HEK293 (cell line): Measurements from ENCODE around the gene CLASRP.

ENCODE experiments used
- CTCF ChIA-PET: fragments of 350-600 bp; formaldehyde crosslinking; extraction: SDS; loops from one replicate; lab custom pipeline; 2021; ENCODE audit warnings: antibody characterized with exemption; lab: Yijun Ruan, JAX
- POLR2A ChIA-PET: fragments of 300-600 bp; formaldehyde crosslinking; extraction: SDS; loops from one replicate; lab custom pipeline; 2020; ENCODE audit warnings: antibody characterized with exemption, inconsistent platforms; lab: Yijun Ruan, JAX
- H3K27ac ChIP-seq: fragments of 200-500 bp; sonication (Bioruptor generic); 2 replicates; pipeline ENCODE4 v1.5.1; 2014; ENCODE audit warnings: low read depth, low read length, control low read depth, inconsistent platforms; ENCODE audit errors: extremely low read depth
- H3K36me3 ChIP-seq, 2 experiments: fragments of 200-500 bp in 1 of 2; sonication (Bioruptor generic) in 1 of 2; 1 replicate in 1 of 2; 2 replicates in 1 of 2; pipeline ENCODE4 v1.5.1; 2014 to 2017; ENCODE audit warnings: inconsistent platforms in 2 of 2, low read length in 2 of 2; ENCODE audit not compliant: control insufficient read depth in 2 of 2, insufficient read depth in 1 of 2
- H3K4me1 ChIP-seq: fragments of 200-500 bp; sonication (Bioruptor generic); 2 replicates; pipeline ENCODE4 v1.5.1; 2014; ENCODE audit warnings: mild to moderate bottlenecking, low read length, inconsistent platforms; ENCODE audit not compliant: control insufficient read depth, insufficient read depth
- H3K4me3 ChIP-seq: 2 replicates; pipeline ENCODE4 v1.5.1; 2011; ENCODE audit warnings: low read depth, mild to moderate bottlenecking, control low read depth, low read length, moderate library complexity
- H3K9me3 ChIP-seq: fragments of 200-500 bp; sonication (Bioruptor generic); 2 replicates; pipeline ENCODE4 v1.5.1; 2014; ENCODE audit warnings: low read depth, low read length, inconsistent platforms; ENCODE audit not compliant: control insufficient read depth, insufficient read depth
- KLF7 ChIP-seq: fragments of 450-650 bp; formaldehyde crosslinking; IDR thresholded peaks from 2 replicates; pipeline ENCODE4 v1.5.1; 2016; ENCODE audit warnings: missing biosample characterization, missing genetic modification characterization, borderline replicate concordance
- KLF9 ChIP-seq: fragments of 450-650 bp; formaldehyde crosslinking; IDR thresholded peaks from 2 replicates; pipeline ENCODE4 v1.5.1; 2016; ENCODE audit warnings: missing biosample characterization, missing genetic modification characterization, low read depth
- SALL2 ChIP-seq: fragments of 450-650 bp; formaldehyde crosslinking; IDR thresholded peaks from 2 replicates; pipeline ENCODE4 v1.5.0; 2017; ENCODE audit warnings: missing biosample characterization, mild to moderate bottlenecking, missing genetic modification characterization, borderline replicate concordance
- SP3 ChIP-seq: fragments of 450-650 bp; formaldehyde crosslinking; IDR thresholded peaks from 2 replicates; pipeline ENCODE4 v1.5.1; 2016; ENCODE audit warnings: missing biosample characterization, missing genetic modification characterization
- YY2 ChIP-seq: fragments of 450-650 bp; formaldehyde crosslinking; IDR thresholded peaks from 2 replicates; pipeline ENCODE4 v1.5.1; 2016; ENCODE audit warnings: missing biosample characterization, missing genetic modification characterization
- ZBTB48 ChIP-seq: fragments of 450-650 bp; formaldehyde crosslinking; IDR thresholded peaks from 2 replicates; pipeline ENCODE4 v1.5.1; 2016; ENCODE audit warnings: missing biosample characterization, missing genetic modification characterization
- ZFP37 ChIP-seq: fragments of 450-650 bp; formaldehyde crosslinking; IDR thresholded peaks from 2 replicates; pipeline ENCODE4 v1.5.1; 2016; ENCODE audit warnings: missing biosample characterization, missing genetic modification characterization
- ZFP41 ChIP-seq: fragments of 450-650 bp; formaldehyde crosslinking; IDR thresholded peaks from 2 replicates; pipeline ENCODE4 v1.5.1; 2016; ENCODE audit warnings: missing biosample characterization, missing genetic modification characterization, borderline replicate concordance
- ZNF132 ChIP-seq: fragments of 450-650 bp; formaldehyde crosslinking; IDR thresholded peaks from 2 replicates; pipeline ENCODE4 v1.5.1; 2017; ENCODE audit warnings: missing biosample characterization, missing genetic modification characterization, borderline replicate concordance
- ZNF140 ChIP-seq: fragments of 450-650 bp; formaldehyde crosslinking; IDR thresholded peaks from 2 replicates; pipeline ENCODE4 v1.5.1; 2016; ENCODE audit warnings: missing biosample characterization, missing genetic modification characterization
- ZNF155 ChIP-seq: fragments of 450-650 bp; formaldehyde crosslinking; IDR thresholded peaks from 2 replicates; pipeline ENCODE4 v1.5.1; 2016; ENCODE audit warnings: missing biosample characterization, missing genetic modification characterization
- ZNF2 ChIP-seq: fragments of 450-650 bp; formaldehyde crosslinking; IDR thresholded peaks from 2 replicates; pipeline ENCODE4 v1.5.1; 2016; ENCODE audit warnings: missing biosample characterization, missing genetic modification characterization
- ZNF292 ChIP-seq: fragments of 450-650 bp; formaldehyde crosslinking; IDR thresholded peaks from 2 replicates; pipeline ENCODE4 v1.5.1; 2016; ENCODE audit warnings: low read depth, missing biosample characterization, missing genetic modification characterization, borderline replicate concordance
- ZNF48 ChIP-seq: fragments of 450-650 bp; formaldehyde crosslinking; IDR thresholded peaks from 2 replicates; pipeline ENCODE4 v1.5.1; 2016; ENCODE audit warnings: missing biosample characterization, missing genetic modification characterization
- ZNF521 ChIP-seq: fragments of 450-650 bp; formaldehyde crosslinking; IDR thresholded peaks from 2 replicates; pipeline ENCODE4 v1.5.1; 2017; ENCODE audit warnings: missing biosample characterization, mild to moderate bottlenecking, missing genetic modification characterization
- ZNF626 ChIP-seq: fragments of 450-650 bp; sonication (Bioruptor Pico); formaldehyde crosslinking; IDR thresholded peaks from 2 replicates; pipeline ENCODE4 v1.5.1; 2018; ENCODE audit warnings: missing biosample characterization, missing genetic modification characterization, inconsistent platforms
- ZNF660 ChIP-seq: fragments of 450-650 bp; IDR thresholded peaks from 2 replicates; pipeline ENCODE4 v1.5.1; 2018; ENCODE audit warnings: missing biosample characterization, mild to moderate bottlenecking, missing genetic modification characterization
- ZNF677 ChIP-seq: fragments of 450-650 bp; IDR thresholded peaks from 2 replicates; pipeline ENCODE4 v1.5.0; 2018; ENCODE audit warnings: missing biosample characterization, mild to moderate bottlenecking, missing genetic modification characterization, moderate library complexity
- ZNF747 ChIP-seq: fragments of 450-650 bp; formaldehyde crosslinking; IDR thresholded peaks from 2 replicates; pipeline ENCODE4 v1.5.1; 2016; ENCODE audit warnings: missing biosample characterization, missing genetic modification characterization
- ZSCAN23 ChIP-seq: fragments of 450-650 bp; formaldehyde crosslinking; IDR thresholded peaks from 2 replicates; pipeline ENCODE4 v1.5.1; 2016; ENCODE audit warnings: missing biosample characterization, missing genetic modification characterization
- TF ChIP-seq, protein P1 (sequence below): fragments of 450-650 bp; IDR thresholded peaks from 2 replicates; pipeline ENCODE4 v1.5.1; 2018; ENCODE audit warnings: missing biosample characterization, missing genetic modification characterization
- TF ChIP-seq, protein P2 (sequence below): fragments of 450-650 bp; formaldehyde crosslinking; conservative IDR thresholded peaks from 2 replicates; pipeline ENCODE4 v1.5.1; 2016; ENCODE audit warnings: low read depth, missing biosample characterization, missing genetic modification characterization
- TF ChIP-seq, protein P3 (sequence below): fragments of 450-650 bp; formaldehyde crosslinking; IDR thresholded peaks from 2 replicates; pipeline ENCODE4 v1.5.1; 2017; ENCODE audit warnings: missing biosample characterization, missing genetic modification characterization

Gene CLASRP

DNA sequence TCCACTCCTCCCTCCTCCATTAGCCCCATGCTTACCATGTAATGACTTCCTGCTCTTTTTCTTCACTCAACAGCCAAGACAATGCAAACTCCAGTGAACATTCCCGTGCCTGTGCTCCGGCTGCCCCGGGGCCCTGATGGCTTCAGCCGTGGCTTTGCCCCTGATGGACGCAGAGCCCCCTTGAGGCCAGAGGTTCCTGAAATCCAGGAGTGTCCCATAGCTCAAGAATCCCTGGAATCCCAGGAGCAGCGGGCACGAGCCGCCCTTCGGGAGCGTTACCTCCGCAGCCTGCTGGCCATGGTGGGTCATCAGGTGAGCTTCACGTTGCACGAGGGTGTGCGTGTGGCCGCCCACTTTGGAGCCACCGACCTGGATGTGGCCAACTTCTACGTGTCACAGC, 51.2 kb downstream of the CLASRP start:
- ChIA-PET POLR2A (interaction anchor here (1.2 to 1.6 kb wide), 3 partner anchors 9 to 13 kb away, joined by 4 to 13 read pairs (median 4); partner anchors contain the start of gene GEMIN7), CTCF (interaction anchor here (0.8 to 2.8 kb wide), 5 partner anchors 9 to 59 kb away, joined by 4 to 13 read pairs (median 4); partner anchors contain the start of gene GEMIN7)
- Histone ChIP-seq H3K4me3 (no peak overlapping the region), H3K36me3 (peaks cover 30 to 40% of the 10 kb centered on the region in 2 experiments; a peak in 2 of 3 replicates), H3K4me1 (peaks cover 20% of the 10 kb centered on the region), H3K27ac (peak overlapping the region; percentile 68), H3K9me3 (no peaks in the 10 kb centered on the region)
- TF ChIP-seq ZNF521 (tag by site-specific recombination), result no peak
- no peak for TF ChIP-seq ZNF2 (tag by site-specific recombination)
- TF ChIP-seq ZNF132 (tag by site-specific recombination), result no peak
- TF ChIP-seq YY2 (tag by site-specific recombination), result no peak
- no peak for TF ChIP-seq ZNF660 (tag by site-specific recombination)
- TF ChIP-seq, protein P1, sequence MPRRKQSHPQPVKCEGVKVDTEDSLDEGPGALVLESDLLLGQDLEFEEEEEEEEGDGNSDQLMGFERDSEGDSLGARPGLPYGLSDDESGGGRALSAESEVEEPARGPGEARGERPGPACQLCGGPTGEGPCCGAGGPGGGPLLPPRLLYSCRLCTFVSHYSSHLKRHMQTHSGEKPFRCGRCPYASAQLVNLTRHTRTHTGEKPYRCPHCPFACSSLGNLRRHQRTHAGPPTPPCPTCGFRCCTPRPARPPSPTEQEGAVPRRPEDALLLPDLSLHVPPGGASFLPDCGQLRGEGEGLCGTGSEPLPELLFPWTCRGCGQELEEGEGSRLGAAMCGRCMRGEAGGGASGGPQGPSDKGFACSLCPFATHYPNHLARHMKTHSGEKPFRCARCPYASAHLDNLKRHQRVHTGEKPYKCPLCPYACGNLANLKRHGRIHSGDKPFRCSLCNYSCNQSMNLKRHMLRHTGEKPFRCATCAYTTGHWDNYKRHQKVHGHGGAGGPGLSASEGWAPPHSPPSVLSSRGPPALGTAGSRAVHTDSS (tag by site-specific recombination), result no peak
- TF ChIP-seq ZNF747 (tag by site-specific recombination), result no peak
- TF ChIP-seq KLF7 (tag by site-specific recombination), result no peak

- peaks cover 20% of the 10 kb centered on the region for H3K4me1 ChIP-seq
- CTCF ChIA-PET, result interaction anchor here (0.5 to 2.8 kb wide), 6 partner anchors 8 to 61 kb away, joined by 4 to 21 read pairs (median 8); partner anchors contain the start of gene GEMIN7
- POLR2A ChIA-PET, result interaction anchor here (0.8 to 2.6 kb wide), 7 partner anchors 8 to 81 kb away, joined by 3 to 16 read pairs (median 8); partner anchors contain the start of genes GEMIN7 and ZNF296
- no peak overlapping the region for H3K4me3 ChIP-seq
- H3K36me3 ChIP-seq, result peaks cover 24 to 35% of the 10 kb centered on the region in 2 experiments; a peak in 2 of 3 replicates
- no peak for TF ChIP-seq ZNF626 (tag by site-specific recombination)
- TF ChIP-seq ZNF292 (tag by site-specific recombination), result no peak
- TF ChIP-seq SP3 (tag by site-specific recombination), result no peak
- no peak for TF ChIP-seq SALL2 (tag by site-specific recombination)
- no peaks in the 10 kb centered on the region for H3K9me3 ChIP-seq
- peak overlapping the region; percentile 68; the same call in 1 of the 2 replicates for H3K27ac ChIP-seq
These were observed 51.8 kb downstream of the CLASRP start for GRCh38 chr19:45090606-45091005.

GRCh38 chr19:45091031-45091923, 52.4 kb downstream of the CLASRP start:
- Histone ChIP-seq H3K9me3 (no peaks in the 10 kb centered on the region), H3K4me1 (peaks cover 20% of the 10 kb centered on the region), H3K27ac (peak overlapping the region; percentile 96), H3K4me3 (peak overlapping the region; percentile 91), H3K36me3 (peaks cover 23 to 37% of the 10 kb centered on the region in 2 experiments; a peak in 2 of 3 replicates)
- ChIA-PET POLR2A (interaction anchor here (0.6 to 2.9 kb wide), 31 partner anchors 8 to 1973 kb away, joined by 3 to 54 read pairs (median 6); partner anchors contain the start of genes BLOC1S3, CLASRP, GEMIN7 and MYPOP), CTCF (interaction anchor here (0.5 to 4.1 kb wide), 13 partner anchors 8 to 302 kb away, joined by 3 to 30 read pairs (median 4); partner anchors contain the start of gene GEMIN7)
- no peak for TF ChIP-seq ZFP41 (tag by site-specific recombination)
- no peak for TF ChIP-seq ZNF155 (tag by site-specific recombination)
- no peak for TF ChIP-seq ZNF48 (tag by site-specific recombination)
- TF ChIP-seq KLF9 (tag by site-specific recombination), result peak; percentile 95
- no peak for TF ChIP-seq ZSCAN23
- TF ChIP-seq, protein P2, sequence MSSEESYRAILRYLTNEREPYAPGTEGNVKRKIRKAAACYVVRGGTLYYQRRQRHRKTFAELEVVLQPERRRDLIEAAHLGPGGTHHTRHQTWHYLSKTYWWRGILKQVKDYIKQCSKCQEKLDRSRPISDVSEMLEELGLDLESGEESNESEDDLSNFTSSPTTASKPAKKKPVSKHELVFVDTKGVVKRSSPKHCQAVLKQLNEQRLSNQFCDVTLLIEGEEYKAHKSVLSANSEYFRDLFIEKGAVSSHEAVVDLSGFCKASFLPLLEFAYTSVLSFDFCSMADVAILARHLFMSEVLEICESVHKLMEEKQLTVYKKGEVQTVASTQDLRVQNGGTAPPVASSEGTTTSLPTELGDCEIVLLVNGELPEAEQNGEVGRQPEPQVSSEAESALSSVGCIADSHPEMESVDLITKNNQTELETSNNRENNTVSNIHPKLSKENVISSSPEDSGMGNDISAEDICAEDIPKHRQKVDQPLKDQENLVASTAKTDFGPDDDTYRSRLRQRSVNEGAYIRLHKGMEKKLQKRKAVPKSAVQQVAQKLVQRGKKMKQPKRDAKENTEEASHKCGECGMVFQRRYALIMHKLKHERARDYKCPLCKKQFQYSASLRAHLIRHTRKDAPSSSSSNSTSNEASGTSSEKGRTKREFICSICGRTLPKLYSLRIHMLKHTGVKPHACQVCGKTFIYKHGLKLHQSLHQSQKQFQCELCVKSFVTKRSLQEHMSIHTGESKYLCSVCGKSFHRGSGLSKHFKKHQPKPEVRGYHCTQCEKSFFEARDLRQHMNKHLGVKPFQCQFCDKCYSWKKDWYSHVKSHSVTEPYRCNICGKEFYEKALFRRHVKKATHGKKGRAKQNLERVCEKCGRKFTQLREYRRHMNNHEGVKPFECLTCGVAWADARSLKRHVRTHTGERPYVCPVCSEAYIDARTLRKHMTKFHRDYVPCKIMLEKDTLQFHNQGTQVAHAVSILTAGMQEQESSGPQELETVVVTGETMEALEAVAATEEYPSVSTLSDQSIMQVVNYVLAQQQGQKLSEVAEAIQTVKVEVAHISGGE (tag by site-specific recombination), result 0 out of 2 replicates have a peak, but pooled peaks have one; percentile 14
- no peak for TF ChIP-seq ZNF140 (tag by site-specific recombination)
- no peak; the same call in 1 of the 2 replicates for TF ChIP-seq ZBTB48 (tag by site-specific recombination)
- no peak for TF ChIP-seq ZNF677
- TF ChIP-seq, protein P3, sequence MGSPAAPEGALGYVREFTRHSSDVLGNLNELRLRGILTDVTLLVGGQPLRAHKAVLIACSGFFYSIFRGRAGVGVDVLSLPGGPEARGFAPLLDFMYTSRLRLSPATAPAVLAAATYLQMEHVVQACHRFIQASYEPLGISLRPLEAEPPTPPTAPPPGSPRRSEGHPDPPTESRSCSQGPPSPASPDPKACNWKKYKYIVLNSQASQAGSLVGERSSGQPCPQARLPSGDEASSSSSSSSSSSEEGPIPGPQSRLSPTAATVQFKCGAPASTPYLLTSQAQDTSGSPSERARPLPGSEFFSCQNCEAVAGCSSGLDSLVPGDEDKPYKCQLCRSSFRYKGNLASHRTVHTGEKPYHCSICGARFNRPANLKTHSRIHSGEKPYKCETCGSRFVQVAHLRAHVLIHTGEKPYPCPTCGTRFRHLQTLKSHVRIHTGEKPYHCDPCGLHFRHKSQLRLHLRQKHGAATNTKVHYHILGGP (tag by site-specific recombination), result no peak
- 0 out of 2 replicates have a peak, but pooled peaks have one; percentile 3 for TF ChIP-seq ZFP37 (tag by site-specific recombination)
